ENCODE results near the gene DPRX.

DPRX gene

GRCh38 chr19:53631949-53632407 is at the start of gene DPRX:
DPRX (plus strand) TSS chr19:53631999; CDS start chr19:53632107, 108 bp downstream.
- DNase-seq = no peak

- no peak for DNase-seq
Measured at GRCh38 chr19:53583181-53583580, 48.6 kb upstream of the DPRX start.

GRCh38 chr19:53586277-53586691 is 45.5 kb upstream of the DPRX start:
- DNase-seq = no peak

GRCh38 chr19:53594811-53595509 is 36.8 kb upstream of the DPRX start:
- DNase-seq = no peak

GRCh38 chr19:53595510-53595867 is 36.3 kb upstream of the DPRX start:
- DNase-seq = no peak

- DNase-seq = no peak
Measured at GRCh38 chr19:53596056-53596455, 35.7 kb upstream of the DPRX start.

- DNase-seq = no peak
Measured at GRCh38 chr19:53597023-53597422, 34.8 kb upstream of the DPRX start.

- no peak for DNase-seq
Measured at GRCh38 chr19:53598361-53598760, 33.4 kb upstream of the DPRX start.

- DNase-seq = no peak
Measured at GRCh38 chr19:53600217-53600616, 31.6 kb upstream of the DPRX start.

- no peak for DNase-seq
Measured at GRCh38 chr19:53606031-53606430, 25.8 kb upstream of the DPRX start.

GRCh38 chr19:53608381-53608780 is 23.4 kb upstream of the DPRX start:
- DNase-seq = no peak

GRCh38 chr19:53612762-53613526 is 18.9 kb upstream of the DPRX start:
- no peak for DNase-seq

- DNase-seq = no peak
Measured at GRCh38 chr19:53621885-53622740, 9.7 kb upstream of the DPRX start.

GRCh38 chr19:53624771-53625545 is 6.8 kb upstream of the DPRX start:
- no peak for DNase-seq

- DNase-seq = no peak
Measured at GRCh38 chr19:53626486-53626885, 5.3 kb upstream of the DPRX start.

- no peak for DNase-seq
Measured at GRCh38 chr19:53626976-53627375, 4.8 kb upstream of the DPRX start.

- DNase-seq = no peak
Measured at GRCh38 chr19:53634768-53635167, 3.0 kb downstream of the DPRX start.

GRCh38 chr19:53639471-53639870 is 7.7 kb downstream of the DPRX start:
- DNase-seq = no peak

- DNase-seq = no peak
Measured at GRCh38 chr19:53642381-53643099, 10.7 kb downstream of the DPRX start.

- DNase-seq = no peak
Measured at GRCh38 chr19:53644061-53644816, 12.4 kb downstream of the DPRX start.

GRCh38 chr19:53646144-53646543 is 14.3 kb downstream of the DPRX start:
- DNase-seq = no peak
